HG03196 (cell line): ENCODE data around the gene CD36.
"Not testable (repeated sequence)": the region's sequence is repeated elsewhere in the genome, so short reads cannot be mapped to it uniquely, and the experiment has no call there.

Source experiments
- ATAC-seq: cut with Tn5 transposase; IDR thresholded peaks from one replicate; pipeline ENCODE4 v1.9.1; 2021; ENCODE audit not compliant: unreplicated experiment

CD36 gene

GRCh38 chr7:80649011-80649410, 10.6 kb downstream of the CD36 start:
- ATAC-seq, result no peak

GRCh38 chr7:80650030-80650429, 11.6 kb downstream of the CD36 start:
- ATAC-seq, result no peak

GRCh38 chr7:80651471-80651870, 13.0 kb downstream of the CD36 start:
- no peak for ATAC-seq

- ATAC-seq, result no peak
Observed at GRCh38 chr7:80653244-80653643, 14.8 kb downstream of the CD36 start.

- no peak for ATAC-seq
Observed at GRCh38 chr7:80654887-80655340, 16.5 kb downstream of the CD36 start.

GRCh38 chr7:80656029-80656428, 17.6 kb downstream of the CD36 start:
- ATAC-seq, result no peak

GRCh38 chr7:80659120-80660055, 20.9 kb downstream of the CD36 start:
- ATAC-seq, result no peak

- no peak for ATAC-seq
Observed at GRCh38 chr7:80660939-80661338, 22.5 kb downstream of the CD36 start.

GRCh38 chr7:80661729-80662128, 23.3 kb downstream of the CD36 start:
- no peak for ATAC-seq

GRCh38 chr7:80662252-80662651, 23.8 kb downstream of the CD36 start:
- ATAC-seq, result no peak

GRCh38 chr7:80665526-80665925, 27.1 kb downstream of the CD36 start:
- no peak for ATAC-seq

- ATAC-seq, result no peak
Observed at GRCh38 chr7:80666376-80666775, 27.9 kb downstream of the CD36 start.

GRCh38 chr7:80669367-80669766, 30.9 kb downstream of the CD36 start:
- ATAC-seq, result not testable (repeated sequence)

- ATAC-seq, result no peak
Observed at GRCh38 chr7:80671744-80672143, 33.3 kb downstream of the CD36 start.

- ATAC-seq, result no peak
Observed at GRCh38 chr7:80675090-80675489, 36.6 kb downstream of the CD36 start.

- ATAC-seq, result no peak
Observed at GRCh38 chr7:80676404-80676803, 38.0 kb downstream of the CD36 start.

GRCh38 chr7:80677629-80678028, 39.2 kb downstream of the CD36 start:
- ATAC-seq, result no peak

GRCh38 chr7:80678707-80679106, 40.3 kb downstream of the CD36 start:
- no peak for ATAC-seq

GRCh38 chr7:80679921-80680907, 41.8 kb downstream of the CD36 start:
- no peak for ATAC-seq

GRCh38 chr7:80681272-80681885, 42.9 kb downstream of the CD36 start:
- ATAC-seq, result no peak

- no peak for ATAC-seq
Observed at GRCh38 chr7:80682744-80683143, 44.3 kb downstream of the CD36 start.
